ENCODE data around the gene CD2AP. TPM values are rescaled to one million over a fixed set of nuclear protein-coding genes. Genes with fewer than 3 reads are reported as not detected.
A peak's percentile ranks its signal among the peaks of the same experiment; 100 is the strongest.

The CD2AP gene
- total and polyA plus RNA-seq, 9 of the 15 experiments (the other 6 are each of a cell fraction or from before 2014, with no cell fraction given), result 9.4 to 69.7 (median 38.7) TPM

- peaks cover 9% of the 10 kb centered on the region; the same call in 2 of the 3 replicates for H3K36me3 ChIP-seq (ENCODE audit: control insufficient read depth, insufficient read depth, low read length)
- intact Hi-C loops (cut with micrococcal nuclease) (no loop called here), in situ Hi-C loops (cut with MboI) (no loop called here)
- ATAC-seq, result no peak
- ChIA-PET CTCF (ENCODE audit: low intra/inter-chr PET ratio) (no interaction called here), POLR2A (interaction anchor here (1.3 kb wide), 1 partner anchor 12 kb away, joined by 3 read pairs; no protein-coding TSS in a partner anchor)
- H3K27me3 ChIP-seq (ENCODE audit: control insufficient read depth in 2 of 2, insufficient read depth in 2 of 2, low read length in 2 of 2), result no peaks in the 10 kb centered on the region
- peaks cover 0 to 4% of the 10 kb centered on the region in 2 experiments; a peak in 2 of 5 replicates for H3K4me1 ChIP-seq (replicated peaks in 1 of 2; ENCODE audit: control insufficient read depth in 2 of 2, insufficient read depth in 2 of 2, low read length in 2 of 2)
- H3K9me1 ChIP-seq (ENCODE audit: control insufficient read depth, insufficient read depth, low read length), result no peaks in the 10 kb centered on the region
- no TSS peak for BruUV-seq (replicated peaks)
- no peaks in the 10 kb centered on the region for H3K79me2 ChIP-seq (ENCODE audit: control insufficient read depth, insufficient read depth, low read length)
- no peak overlapping the region for H3K4me2 ChIP-seq (ENCODE audit: insufficient read depth, low read length)
- FAIRE-seq, result no peak
- DNase-seq (ENCODE audit: extremely low read depth in 1 of 4, low spot score in 3 of 4), result no peak
- no peaks in the 10 kb centered on the region for H4K20me1 ChIP-seq (replicated peaks; ENCODE audit: control insufficient read depth, insufficient read depth, low read length)
- H3K9me3 ChIP-seq (replicated peaks; ENCODE audit: control insufficient read depth, insufficient read depth, low read depth, low read length), result no peaks in the 10 kb centered on the region
- H3K4me3 ChIP-seq, result no peak overlapping the region
- no peak overlapping the region for H3K9ac ChIP-seq (ENCODE audit: insufficient read depth in 1 of 2, low read depth in 2 of 2, low read length in 2 of 2)
- H3K27ac ChIP-seq (ENCODE audit: extremely low read depth, low read depth, low read length), result no peak overlapping the region
- 84% methylated on average over 7 of the region's 7 CpGs for WGBS (ENCODE audit: insufficient coverage, low coverage, missing lambda C conversion rate)
- no peak overlapping the region for H2AFZ ChIP-seq (ENCODE audit: low read depth, low read length)
- TF ChIP-seq SUPT5H (IDR thresholded peaks at IDR 0.05) (peak; percentile 29), SLC30A9 (CRISPR knock-in tag; IDR thresholded peaks at IDR 0.05) (no peak), PTTG1 (tag; IDR thresholded peaks at IDR 0.05; ENCODE audit: low read depth) (no peak), ZNF785 (CRISPR knock-in tag; IDR thresholded peaks at IDR 0.05) (no peak), ZNF316 (IDR thresholded peaks at IDR 0.05) (no peak), POLR2A (conservative IDR thresholded peaks at IDR 0.05) (0 out of 2 replicates have a peak, but pooled peaks have one; percentile 35), GTF2A2 (tag; IDR thresholded peaks at IDR 0.05) (no peak), HIVEP1 (CRISPR knock-in tag; IDR thresholded peaks at IDR 0.05) (no peak), ZBTB40 (IDR thresholded peaks at IDR 0.05) (peak; percentile 88), ZBTB40 (CRISPR knock-in tag; IDR thresholded peaks at IDR 0.05) (no peak), CREBBP (IDR thresholded peaks at IDR 0.05; ENCODE audit: low read depth, low read length) (no peak), E2F1 (CRISPR knock-in tag; IDR thresholded peaks at IDR 0.05) (no peak), MYNN (IDR thresholded peaks at IDR 0.05) (no peak), MYNN (CRISPR knock-in tag; IDR thresholded peaks at IDR 0.05) (no peak)
These were observed 151.1 kb downstream of the CD2AP start for GRCh38 chr6:47628448-47629272.
